ENCODE results near the gene DNAH1. TPM values are rescaled to one million over a fixed set of nuclear protein-coding genes. Genes with fewer than 3 reads are reported as not detected.

The DNAH1 gene
- total RNA-seq, 1 experiment from 2014 or later: 5.5 TPM

- no peak overlapping the region for H3K4me3 ChIP-seq (replicated peaks in 1 of 2; ENCODE audit: low read depth in 1 of 2, low read length in 2 of 2)
- intact Hi-C loops (cut with micrococcal nuclease): no loop called here
- H3K4me2 ChIP-seq (ENCODE audit: low read length): no peak overlapping the region
- ChIA-PET CTCF (no interaction called here), RAD21 (ENCODE audit: low non-redundant PET in 1 of 2, low total read pairs in 2 of 2, uncharacterized antibody in 2 of 2, unreplicated experiment in 2 of 2) (no interaction called here), POLR2A (no interaction called here)
- ATAC-seq: no peak
- H3K9me3 ChIP-seq (ENCODE audit: control insufficient read depth in 1 of 2, insufficient read depth in 1 of 2, low read depth in 1 of 2, low read length in 2 of 2): no peaks in the 10 kb centered on the region
- H3K9ac ChIP-seq (ENCODE audit: low read length): no peak overlapping the region
- peaks cover 3% of the 10 kb centered on the region for H3K79me2 ChIP-seq (ENCODE audit: insufficient read depth, low read length)
- no peaks in the 10 kb centered on the region for H3K27me3 ChIP-seq (ENCODE audit: insufficient read depth, low read length)
- TF ChIP-seq SP1 (IDR thresholded peaks at IDR 0.05; ENCODE audit: low read depth): no peak
- TF ChIP-seq ZNF274 (IDR thresholded peaks at IDR 0.05; ENCODE audit: low read depth, low read length): no peak
- no peak for TF ChIP-seq EGR1 (IDR thresholded peaks at IDR 0.05; ENCODE audit: low read depth)
- TF ChIP-seq, protein P1, sequence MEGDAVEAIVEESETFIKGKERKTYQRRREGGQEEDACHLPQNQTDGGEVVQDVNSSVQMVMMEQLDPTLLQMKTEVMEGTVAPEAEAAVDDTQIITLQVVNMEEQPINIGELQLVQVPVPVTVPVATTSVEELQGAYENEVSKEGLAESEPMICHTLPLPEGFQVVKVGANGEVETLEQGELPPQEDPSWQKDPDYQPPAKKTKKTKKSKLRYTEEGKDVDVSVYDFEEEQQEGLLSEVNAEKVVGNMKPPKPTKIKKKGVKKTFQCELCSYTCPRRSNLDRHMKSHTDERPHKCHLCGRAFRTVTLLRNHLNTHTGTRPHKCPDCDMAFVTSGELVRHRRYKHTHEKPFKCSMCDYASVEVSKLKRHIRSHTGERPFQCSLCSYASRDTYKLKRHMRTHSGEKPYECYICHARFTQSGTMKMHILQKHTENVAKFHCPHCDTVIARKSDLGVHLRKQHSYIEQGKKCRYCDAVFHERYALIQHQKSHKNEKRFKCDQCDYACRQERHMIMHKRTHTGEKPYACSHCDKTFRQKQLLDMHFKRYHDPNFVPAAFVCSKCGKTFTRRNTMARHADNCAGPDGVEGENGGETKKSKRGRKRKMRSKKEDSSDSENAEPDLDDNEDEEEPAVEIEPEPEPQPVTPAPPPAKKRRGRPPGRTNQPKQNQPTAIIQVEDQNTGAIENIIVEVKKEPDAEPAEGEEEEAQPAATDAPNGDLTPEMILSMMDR (IDR thresholded peaks at IDR 0.05 in 2 of 3, conservative IDR thresholded peaks at IDR 0.05 in 1 of 3; ENCODE audit: borderline replicate concordance in 1 of 3, insufficient read depth in 1 of 3, low read depth in 2 of 3, low read length in 2 of 3): no peak
- TF ChIP-seq SIN3A (IDR thresholded peaks at IDR 0.05; ENCODE audit: low read depth): no peak
- H2AFZ ChIP-seq (ENCODE audit: low read depth, low read length, poor library complexity, severe bottlenecking): no peak overlapping the region
- no peaks in the 10 kb centered on the region for H3K9me2 ChIP-seq (ENCODE audit: insufficient read depth)
- H3K36me3 ChIP-seq (ENCODE audit: control insufficient read depth in 1 of 2, insufficient read depth in 2 of 2, low read length in 2 of 2): no peaks in the 10 kb centered on the region
- peaks cover 5 to 16% of the 10 kb centered on the region in 2 experiments; a peak in 3 of 4 replicates for H3K4me1 ChIP-seq (ENCODE audit: control insufficient read depth in 1 of 2, insufficient read depth in 2 of 2, low read length in 2 of 2)
- no peaks in the 10 kb centered on the region for H4K20me1 ChIP-seq (ENCODE audit: insufficient read depth)
- BruUV-seq (replicated peaks): no TSS peak
- no peak overlapping the region for H3K27ac ChIP-seq (ENCODE audit: low read depth, low read length)
- DNase-seq (ENCODE audit: low read depth, low spot score): no peak
Observed at GRCh38 chr3:52415800-52416199, 99.7 kb downstream of the DNAH1 start.

DNA sequence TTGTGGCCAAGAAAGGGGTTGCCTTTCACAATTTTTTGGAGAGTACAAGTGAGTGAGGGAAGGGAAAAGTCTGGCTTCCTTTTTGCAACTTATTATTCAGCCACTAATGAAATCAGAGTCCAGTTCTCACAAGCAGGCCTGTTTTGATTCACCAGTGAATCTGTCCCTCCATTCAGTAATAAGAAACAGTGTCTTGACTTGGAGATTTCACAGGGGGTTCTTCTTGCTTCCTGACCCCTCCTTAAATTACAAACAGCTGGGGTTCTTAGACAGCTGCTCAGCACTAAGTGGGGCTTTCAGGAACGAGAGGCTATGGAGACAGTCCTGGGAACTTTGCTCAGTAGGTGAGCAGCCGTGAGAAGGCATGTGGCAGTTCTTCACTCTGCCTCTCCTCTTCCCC is 104.3 kb downstream of the DNAH1 start:
- no peak for ATAC-seq
- H4K20me1 ChIP-seq (ENCODE audit: insufficient read depth): no peaks in the 10 kb centered on the region
- no peak overlapping the region for H3K9ac ChIP-seq (ENCODE audit: low read length)
- ChIA-PET POLR2A (no interaction called here), CTCF (no interaction called here), RAD21 (ENCODE audit: low non-redundant PET in 1 of 2, low total read pairs in 2 of 2, uncharacterized antibody in 2 of 2, unreplicated experiment in 2 of 2) (no interaction called here)
- H3K9me3 ChIP-seq (ENCODE audit: control insufficient read depth in 1 of 2, insufficient read depth in 1 of 2, low read depth in 1 of 2, low read length in 2 of 2): no peaks in the 10 kb centered on the region
- H2AFZ ChIP-seq (ENCODE audit: low read depth, low read length, poor library complexity, severe bottlenecking): no peak overlapping the region
- intact Hi-C loops (cut with micrococcal nuclease): no loop called here
- no peak overlapping the region for H3K4me2 ChIP-seq (ENCODE audit: low read length)
- no peaks in the 10 kb centered on the region for H3K36me3 ChIP-seq (ENCODE audit: control insufficient read depth in 1 of 2, insufficient read depth in 2 of 2, low read length in 2 of 2)
- H3K9me2 ChIP-seq (ENCODE audit: insufficient read depth): no peaks in the 10 kb centered on the region
- H3K27me3 ChIP-seq (ENCODE audit: insufficient read depth, low read length): no peaks in the 10 kb centered on the region
- no peak for DNase-seq (ENCODE audit: low read depth, low spot score)
- H3K4me1 ChIP-seq (ENCODE audit: control insufficient read depth in 1 of 2, insufficient read depth in 2 of 2, low read length in 2 of 2): no peaks in the 10 kb centered on the region
- no TSS peak for BruUV-seq (replicated peaks)
- no peak overlapping the region for H3K27ac ChIP-seq (ENCODE audit: low read depth, low read length)
- H3K4me3 ChIP-seq (replicated peaks in 1 of 2; ENCODE audit: low read depth in 1 of 2, low read length in 2 of 2): no peak overlapping the region
- H3K79me2 ChIP-seq (ENCODE audit: insufficient read depth, low read length): no peaks in the 10 kb centered on the region
- TF ChIP-seq RAD21 (IDR thresholded peaks at IDR 0.05; ENCODE audit: low read depth) (no peak), FOSL1 (IDR thresholded peaks at IDR 0.05; ENCODE audit: low read depth) (no peak), TCF7L2 (IDR thresholded peaks at IDR 0.05; ENCODE audit: borderline replicate concordance, extremely low read depth, insufficient read depth, insufficient read length) (no peak), JUND (IDR thresholded peaks at IDR 0.05) (no peak), ZFX (IDR thresholded peaks at IDR 0.05) (no peak)
- TF ChIP-seq, protein P2, sequence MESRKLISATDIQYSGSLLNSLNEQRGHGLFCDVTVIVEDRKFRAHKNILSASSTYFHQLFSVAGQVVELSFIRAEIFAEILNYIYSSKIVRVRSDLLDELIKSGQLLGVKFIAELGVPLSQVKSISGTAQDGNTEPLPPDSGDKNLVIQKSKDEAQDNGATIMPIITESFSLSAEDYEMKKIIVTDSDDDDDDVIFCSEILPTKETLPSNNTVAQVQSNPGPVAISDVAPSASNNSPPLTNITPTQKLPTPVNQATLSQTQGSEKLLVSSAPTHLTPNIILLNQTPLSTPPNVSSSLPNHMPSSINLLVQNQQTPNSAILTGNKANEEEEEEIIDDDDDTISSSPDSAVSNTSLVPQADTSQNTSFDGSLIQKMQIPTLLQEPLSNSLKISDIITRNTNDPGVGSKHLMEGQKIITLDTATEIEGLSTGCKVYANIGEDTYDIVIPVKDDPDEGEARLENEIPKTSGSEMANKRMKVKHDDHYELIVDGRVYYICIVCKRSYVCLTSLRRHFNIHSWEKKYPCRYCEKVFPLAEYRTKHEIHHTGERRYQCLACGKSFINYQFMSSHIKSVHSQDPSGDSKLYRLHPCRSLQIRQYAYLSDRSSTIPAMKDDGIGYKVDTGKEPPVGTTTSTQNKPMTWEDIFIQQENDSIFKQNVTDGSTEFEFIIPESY (IDR thresholded peaks at IDR 0.05; ENCODE audit: extremely low read depth, insufficient replicate concordance, low read length): no peak
- TF ChIP-seq, protein P1 (IDR thresholded peaks at IDR 0.05 in 2 of 3, conservative IDR thresholded peaks at IDR 0.05 in 1 of 3; ENCODE audit: borderline replicate concordance in 1 of 3, insufficient read depth in 1 of 3, low read depth in 2 of 3, low read length in 2 of 3): no peak
